IMR-90 (cell line): ENCODE results near the gene SLC39A11. TPM values are rescaled to one million over a fixed set of nuclear protein-coding genes. Genes with fewer than 3 reads are reported as not detected.

Experiments used
- ATAC-seq: fragments of 200-7000 bp; cut with Tn5 transposase; 2 replicates; pipeline ENCODE4 v1.9.1; 2020; ENCODE audit warnings: low read depth, mild to moderate bottlenecking, moderate library complexity
- BruUV-seq: library from RNA; stranded (reverse); fragments of 400-500 nt; replicated peaks from 2 replicates; lab custom pipeline; 2021; lab: Mats Ljungman, UMichigan
- CTCF ChIA-PET: fragments of 300-600 bp; formaldehyde crosslinking; extraction: SDS; loops from one replicate; lab custom pipeline; 2021; ENCODE audit warnings: antibody characterized with exemption; lab: Yijun Ruan, JAX
- POLR2A ChIA-PET: fragments of 300-600 bp; sonication (Branson Sonifier 250); formaldehyde crosslinking; loops from one replicate; lab custom pipeline; 2022; ENCODE audit warnings: antibody characterized with exemption; ENCODE audit not compliant: unreplicated experiment; lab: Charles Lee
- DNase-seq: peaks from one replicate; pipeline ENCODE4 v3.0.0; 2013
- H2AFZ ChIP-seq: replicated peaks from 2 replicates; pipeline ENCODE3; 2013; ENCODE audit warnings: low read length, mild to moderate bottlenecking; ENCODE audit not compliant: poor library complexity
- H2AK5ac ChIP-seq: 2 replicates; pipeline ENCODE4 v1.6.1; 2013; ENCODE audit warnings: low read depth, low read length, inconsistent platforms
- H2AK9ac ChIP-seq: replicated peaks from 2 replicates; pipeline ENCODE3; 2013; ENCODE audit warnings: mild to moderate bottlenecking, low read depth, low read length, moderate library complexity; ENCODE audit not compliant: poor library complexity
- H2BK120ac ChIP-seq: 2 replicates; pipeline ENCODE4 v1.6.1; 2013; ENCODE audit warnings: low read depth, low read length, inconsistent platforms
- H2BK15ac ChIP-seq: 3 replicates; pipeline ENCODE4 v1.6.1; 2013; ENCODE audit warnings: low read depth, low read length, inconsistent platforms
- H2BK20ac ChIP-seq: 2 replicates; pipeline ENCODE4 v1.6.1; 2013; ENCODE audit warnings: low read depth, mild to moderate bottlenecking, inconsistent platforms, low read length, moderate library complexity
- H2BK5ac ChIP-seq: 2 replicates; pipeline ENCODE4 v1.6.1; 2013; ENCODE audit warnings: mild to moderate bottlenecking, low read depth, low read length, inconsistent platforms; ENCODE audit not compliant: poor library complexity, severe bottlenecking
- H3K14ac ChIP-seq: replicated peaks from 2 replicates; pipeline ENCODE4 v1.6.1; 2013; ENCODE audit warnings: low read depth, low read length, inconsistent platforms
- H3K18ac ChIP-seq: 2 replicates; pipeline ENCODE4 v1.6.1; 2013; ENCODE audit warnings: low read depth, low read length, control low read depth
- H3K23ac ChIP-seq: 2 replicates; pipeline ENCODE4 v1.6.1; 2013; ENCODE audit warnings: low read depth, low read length, inconsistent platforms
- H3K27ac ChIP-seq: 2 replicates; pipeline ENCODE4 v1.5.1; 2013; ENCODE audit warnings: mild to moderate bottlenecking, control low read depth, low read length; ENCODE audit not compliant: insufficient read depth
- H3K27me3 ChIP-seq: 2 replicates; pipeline ENCODE4 v1.6.1; 2013; ENCODE audit warnings: low read length; ENCODE audit not compliant: control insufficient read depth, insufficient read depth
- H3K36me3 ChIP-seq: 2 replicates; pipeline ENCODE4 v1.6.1; 2013; ENCODE audit warnings: low read length, mixed read lengths; ENCODE audit not compliant: control insufficient read depth, insufficient read depth
- H3K4ac ChIP-seq: 2 replicates; pipeline ENCODE4 v1.6.1; 2013; ENCODE audit warnings: low read depth, low read length, inconsistent platforms
- H3K4me1 ChIP-seq: 2 replicates; pipeline ENCODE4 v1.6.1; 2013; ENCODE audit warnings: low read length, mixed read lengths; ENCODE audit not compliant: control insufficient read depth, insufficient read depth
- H3K4me2 ChIP-seq: 2 replicates; pipeline ENCODE4 v1.6.1; 2013; ENCODE audit warnings: low read depth, mild to moderate bottlenecking, control low read depth, low read length, moderate library complexity
- H3K4me3 ChIP-seq: 2 replicates; pipeline ENCODE4 v1.5.1; 2013; ENCODE audit warnings: low read depth, mild to moderate bottlenecking, control low read depth, low read length, moderate library complexity; ENCODE audit not compliant: insufficient read depth
- H3K56ac ChIP-seq: 2 replicates; pipeline ENCODE4 v1.6.1; 2013; ENCODE audit warnings: low read length, inconsistent platforms; ENCODE audit not compliant: insufficient read depth; ENCODE audit errors: extremely low read depth
- H3K79me1 ChIP-seq, 2 experiments: 2 replicates each; pipeline ENCODE4 v1.6.1; 2013; ENCODE audit warnings: low read length in 2 of 2, inconsistent platforms in 1 of 2, low read depth in 1 of 2
- H3K9ac ChIP-seq: 2 replicates; pipeline ENCODE4 v1.6.1; 2013; ENCODE audit warnings: low read depth, low read length, control low read depth
- H3K9me1 ChIP-seq: 2 replicates; pipeline ENCODE4 v1.6.1; 2013; ENCODE audit warnings: low read length, inconsistent platforms; ENCODE audit not compliant: insufficient read depth
- H3K9me3 ChIP-seq: 2 replicates; pipeline ENCODE4 v1.6.1; 2013; ENCODE audit warnings: low read length; ENCODE audit not compliant: control insufficient read depth, insufficient read depth
- H4K20me1 ChIP-seq: 2 replicates; pipeline ENCODE4 v1.6.1; 2013; ENCODE audit warnings: low read length, inconsistent platforms; ENCODE audit not compliant: insufficient read depth
- H4K5ac ChIP-seq: 2 replicates; pipeline ENCODE4 v1.6.1; 2013; ENCODE audit warnings: mild to moderate bottlenecking, low read depth, low read length, control low read depth
- H4K8ac ChIP-seq, 2 experiments: 2 replicates each; pipeline ENCODE4 v1.6.1; 2013; ENCODE audit warnings: low read depth in 2 of 2, low read length in 2 of 2, control low read depth in 1 of 2, inconsistent platforms in 1 of 2
- H4K91ac ChIP-seq: 2 replicates; pipeline ENCODE4 v1.6.1; 2013; ENCODE audit warnings: low read depth, low read length, inconsistent platforms; ENCODE audit not compliant: insufficient read depth
- RFX5 ChIP-seq: IDR thresholded peaks from 2 replicates; pipeline ENCODE4 v1.8.0; 2012; ENCODE audit warnings: low read depth, mild to moderate bottlenecking, low read length, moderate library complexity
- WGBS, 2 experiments: methylation state at CpG; one replicate each; pipeline versions ENCODE4 v1.1.5 to v1.1.7; 2013; ENCODE audit warnings: missing lambda C conversion rate in 2 of 2; ENCODE audit not compliant: insufficient read length in 1 of 2; ENCODE audit errors: extremely low coverage in 2 of 2; 5-methylcytosine and 5-hydroxymethylcytosine counted together
- dilution Hi-C: fragments of 300-500 bp; cut with HindIII; formaldehyde crosslinking; loops from one replicate; pipeline ENCODE4 v1.14.3; 2018; ENCODE audit warnings: low sequenced_read_pairs; ENCODE audit not compliant: unreplicated experiment
- in situ Hi-C: fragments of 300-500 bp; cut with MboI; formaldehyde crosslinking; loops from 3 replicates; pipeline ENCODE4 v1.14.3; 2019; ENCODE audit warnings: low sequenced_read_pairs, inconsistent platforms, mixed read lengths
- intact Hi-C: fragments of 100-400 bp; cut with micrococcal nuclease; formaldehyde crosslinking; loops from 2 replicates; pipeline ENCODE4 v1.10.0; 2022
- polyA plus RNA-seq, 3 experiments: library from polyadenylated mRNA; depleted of rRNA; stranded (reverse); fragments of >200 nt; gene quantifications; 2 replicates each; pipeline ENCODE4 v1.2.3, GENCODE V29; 2012; ENCODE audit warnings: low replicate concordance in 1 of 3
- total RNA-seq: library from RNA; depleted of rRNA; stranded (reverse); fragments of >200 nt; gene quantifications from 2 replicates; pipeline ENCODE4 v1.2.3, GENCODE V29; 2012

Gene SLC39A11
- total and polyA plus RNA-seq, 2 of the 4 experiments (the other 2 are of a cell fraction) = 8.8 to 14.3 TPM

GRCh38 chr17:73121506-73121905 lies 29.0 kb upstream of the SLC39A11 start:
- H4K5ac ChIP-seq = no peak overlapping the region
- in situ Hi-C loops (no loop called here), dilution Hi-C loops (no loop called here), intact Hi-C loops (no loop called here)
- no peak overlapping the region for H2BK15ac ChIP-seq
- BruUV-seq = no TSS peak
- H2AK5ac ChIP-seq = no peak overlapping the region
- ChIA-PET CTCF (no interaction called here), POLR2A (no interaction called here)
- H3K9me1 ChIP-seq = no peaks in the 10 kb centered on the region
- no peak overlapping the region for H3K4me2 ChIP-seq
- no peak overlapping the region for H3K14ac ChIP-seq
- H3K27me3 ChIP-seq = peaks cover 2% of the 10 kb centered on the region
- no peak overlapping the region for H2BK5ac ChIP-seq
- no peak overlapping the region for H2AK9ac ChIP-seq
- no peak overlapping the region for H3K23ac ChIP-seq
- no peak overlapping the region for H2BK20ac ChIP-seq
- no peak for ATAC-seq
- H4K20me1 ChIP-seq = no peaks in the 10 kb centered on the region
- H3K9me3 ChIP-seq = no peaks in the 10 kb centered on the region
- H3K4me1 ChIP-seq = no peaks in the 10 kb centered on the region
- no peak for TF ChIP-seq RFX5
- no peak overlapping the region for H3K9ac ChIP-seq
- DNase-seq = no peak
- H2BK120ac ChIP-seq = no peak overlapping the region
- H4K8ac ChIP-seq = no peak overlapping the region
- H3K18ac ChIP-seq = no peak overlapping the region
- no peak overlapping the region for H3K4me3 ChIP-seq
- no peak overlapping the region for H4K91ac ChIP-seq
- H3K4ac ChIP-seq = no peak overlapping the region
- H3K79me1 ChIP-seq = no peaks in the 10 kb centered on the region
- H2AFZ ChIP-seq = no peak overlapping the region
- no peaks in the 10 kb centered on the region for H3K36me3 ChIP-seq
- H3K27ac ChIP-seq = no peak overlapping the region
- WGBS, 2 experiments = no CpG with 5 or more reads among the region's 5 CpGs
- no peak overlapping the region for H3K56ac ChIP-seq
